ENCODE measurements around the gene AMPH. TPM values are rescaled to one million over a fixed set of nuclear protein-coding genes. Genes with fewer than 3 reads are reported as not detected.

AMPH gene
- total and polyA plus RNA-seq, 2 of the 4 experiments (the other 2 are of a cell fraction), result 3.9 to 4.8 TPM

DNA sequence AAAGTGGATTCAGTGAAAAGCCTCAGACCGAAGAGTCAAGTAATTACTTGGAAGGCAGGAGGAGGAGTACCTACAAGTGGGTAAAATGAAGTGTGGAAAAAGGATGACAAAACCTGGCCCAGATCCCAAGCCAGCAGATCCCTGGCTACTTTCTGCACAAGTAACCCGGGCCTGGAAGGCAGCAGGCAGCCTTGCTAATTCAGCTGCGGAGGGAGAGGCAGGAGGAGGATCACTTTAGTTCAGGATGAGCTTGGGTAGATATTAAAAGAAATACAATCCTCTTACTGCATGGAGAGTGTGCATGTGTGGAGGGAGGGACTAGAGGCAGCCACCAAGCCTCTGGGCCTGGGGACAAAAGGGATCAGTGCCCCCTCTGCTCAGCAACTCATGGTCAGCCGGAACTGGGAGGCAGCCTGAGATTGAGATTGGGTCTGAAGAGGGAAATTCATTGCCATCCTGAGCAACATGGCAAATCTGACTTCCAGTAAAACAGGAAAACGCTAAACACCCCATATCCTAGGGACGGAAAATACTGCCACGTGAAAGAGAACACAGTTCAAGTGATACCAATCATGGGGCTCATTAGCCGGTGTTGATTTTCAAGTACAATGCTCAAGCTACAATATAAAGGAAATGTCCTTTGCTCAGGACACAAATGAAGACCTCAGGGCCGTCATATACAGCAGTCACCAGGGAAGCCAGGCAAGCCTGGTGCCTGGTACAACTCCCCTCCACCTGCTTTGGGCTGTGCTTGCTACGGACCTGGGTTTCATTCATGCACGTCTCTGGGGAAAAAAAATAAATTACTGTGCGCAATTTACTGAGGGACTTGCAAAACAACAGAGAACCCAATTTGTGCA lies 1.3 kb downstream of the AMPH start:
- POLR2A ChIA-PET (ENCODE audit: unreplicated experiment), result no interaction called here
- no peak overlapping the region for H2BK20ac ChIP-seq (ENCODE audit: low read depth, low read length)
- no peak overlapping the region; the same call in 1 of the 2 replicates for H3K4ac ChIP-seq (ENCODE audit: low read depth, low read length)
- peak; percentile 4 for DNase-seq
- H3K56ac ChIP-seq (ENCODE audit: extremely low read depth, insufficient read depth, low read length), result no peak overlapping the region
- WGBS, 2 experiments (ENCODE audit: extremely low coverage in 2 of 2, insufficient read length in 1 of 2), result 76% methylated on average over 4 of the region's 12 CpGs; no CpG with 5 or more reads in 1 of the 2 experiments
- H2AK5ac ChIP-seq (ENCODE audit: low read depth, low read length), result 0 out of 2 replicates have a peak overlapping the region, but pooled peaks have one; percentile 26
- dilution Hi-C loops (cut with HindIII; ENCODE audit: low sequenced_read_pairs, unreplicated experiment), result no loop called here
- no peak overlapping the region; the same call in 1 of the 2 replicates for H2BK120ac ChIP-seq (ENCODE audit: low read depth, low read length)
- peaks cover 3% of the 10 kb centered on the region; the same call in 1 of the 2 replicates for H3K27me3 ChIP-seq (ENCODE audit: control insufficient read depth, insufficient read depth, low read length)
- in situ Hi-C loops (cut with MboI; ENCODE audit: low sequenced_read_pairs), result no loop called here
- H4K91ac ChIP-seq (ENCODE audit: insufficient read depth, low read depth, low read length), result no peak overlapping the region
- H3K9me1 ChIP-seq (ENCODE audit: insufficient read depth, low read length), result 0 out of 2 replicates have a peak, but pooled peaks cover 2% of the 10 kb centered on the region
- no peak overlapping the region for H4K5ac ChIP-seq (ENCODE audit: low read depth, low read length)
- H3K79me1 ChIP-seq (ENCODE audit: low read depth in 1 of 2, low read length in 2 of 2), result no peaks in the 10 kb centered on the region
- no peak overlapping the region for H3K4me3 ChIP-seq (ENCODE audit: insufficient read depth, low read depth, low read length)
- no peak for ATAC-seq (ENCODE audit: low read depth)
- H2AFZ ChIP-seq (replicated peaks; ENCODE audit: low read length, poor library complexity), result no peak overlapping the region
- H2AK9ac ChIP-seq (replicated peaks; ENCODE audit: low read depth, low read length, poor library complexity), result no peak overlapping the region
- no peak overlapping the region for H2BK5ac ChIP-seq (ENCODE audit: low read depth, low read length, poor library complexity, severe bottlenecking)
- no peak overlapping the region for H2BK15ac ChIP-seq (ENCODE audit: low read depth, low read length)
- TF ChIP-seq, protein P1, sequence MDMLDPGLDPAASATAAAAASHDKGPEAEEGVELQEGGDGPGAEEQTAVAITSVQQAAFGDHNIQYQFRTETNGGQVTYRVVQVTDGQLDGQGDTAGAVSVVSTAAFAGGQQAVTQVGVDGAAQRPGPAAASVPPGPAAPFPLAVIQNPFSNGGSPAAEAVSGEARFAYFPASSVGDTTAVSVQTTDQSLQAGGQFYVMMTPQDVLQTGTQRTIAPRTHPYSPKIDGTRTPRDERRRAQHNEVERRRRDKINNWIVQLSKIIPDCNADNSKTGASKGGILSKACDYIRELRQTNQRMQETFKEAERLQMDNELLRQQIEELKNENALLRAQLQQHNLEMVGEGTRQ (IDR thresholded peaks at IDR 0.05; ENCODE audit: low read depth, low read length), result no peak
- H3K23ac ChIP-seq (ENCODE audit: low read depth, low read length), result no peak overlapping the region
- H3K14ac ChIP-seq (replicated peaks; ENCODE audit: low read depth, low read length), result no peak overlapping the region
- H3K4me2 ChIP-seq (ENCODE audit: low read depth, low read length), result peak overlapping the region; percentile 59; the same call in 1 of the 2 replicates
- CTCF ChIA-PET, result no interaction called here
- peaks cover 7% of the 10 kb centered on the region; the same call in 1 of the 2 replicates for H3K4me1 ChIP-seq (ENCODE audit: control insufficient read depth, insufficient read depth, low read length)
- H4K8ac ChIP-seq (ENCODE audit: low read depth in 2 of 2, low read length in 2 of 2), result no peak overlapping the region
- no peaks in the 10 kb centered on the region for H3K36me3 ChIP-seq (ENCODE audit: control insufficient read depth, insufficient read depth, low read length)
- H3K9me3 ChIP-seq (ENCODE audit: control insufficient read depth, insufficient read depth, low read length), result 0 out of 2 replicates have a peak, but pooled peaks cover 1% of the 10 kb centered on the region
- BruUV-seq (replicated peaks), result no TSS peak
- H4K20me1 ChIP-seq (ENCODE audit: insufficient read depth, low read length), result no peaks in the 10 kb centered on the region
- intact Hi-C loops (cut with micrococcal nuclease), result no loop called here
- no peak overlapping the region for H3K18ac ChIP-seq (ENCODE audit: low read depth, low read length)
- no peak overlapping the region for H3K9ac ChIP-seq (ENCODE audit: low read depth, low read length)
- no peak overlapping the region for H3K27ac ChIP-seq (ENCODE audit: insufficient read depth, low read length)
